Dedifferentiated amniotic fluid mesenchymal stem cell (primary cell): ENCODE data around the gene RSPRY1.
"Not testable (repeated sequence)": the region's sequence is repeated elsewhere in the genome, so short reads cannot be mapped to it uniquely, and the experiment has no call there.

Source experiments
- DNase-seq: peaks from one replicate; pipeline ENCODE4 v3.0.0-alpha.2; 2016; ENCODE audit errors: extremely low spot score

Gene RSPRY1

DNA sequence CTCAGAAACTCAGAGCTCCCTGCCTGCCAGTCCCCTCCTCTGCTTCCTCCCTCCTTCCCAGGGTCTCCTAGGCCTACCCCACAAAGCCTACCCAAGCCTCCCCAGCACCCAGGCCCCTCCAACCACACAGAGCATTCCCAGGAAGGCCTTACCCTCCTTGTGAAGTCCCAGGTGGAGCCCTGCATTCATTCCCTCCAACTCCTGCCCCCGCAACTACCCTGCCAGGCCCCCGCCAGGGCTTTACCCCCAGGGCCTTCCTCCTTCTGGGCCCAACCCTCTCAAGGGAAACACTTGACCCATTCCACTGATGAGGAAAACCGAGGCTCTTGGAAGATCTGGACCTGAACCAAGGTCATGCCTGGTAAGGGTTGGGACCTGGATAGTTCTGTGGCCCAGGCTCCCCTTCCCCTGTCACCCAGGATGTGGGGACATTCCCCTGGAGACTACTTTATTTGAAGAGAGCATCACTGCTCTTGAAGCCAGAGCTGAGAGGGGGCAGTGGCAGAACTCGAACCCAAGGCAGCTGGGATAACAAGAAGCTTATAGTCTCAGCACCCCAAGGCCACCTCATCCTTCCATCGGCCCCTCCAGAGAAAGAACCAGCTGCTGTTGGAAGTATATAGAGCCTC, 85.9 kb downstream of the RSPRY1 start:
- DNase-seq: no peak

DNA sequence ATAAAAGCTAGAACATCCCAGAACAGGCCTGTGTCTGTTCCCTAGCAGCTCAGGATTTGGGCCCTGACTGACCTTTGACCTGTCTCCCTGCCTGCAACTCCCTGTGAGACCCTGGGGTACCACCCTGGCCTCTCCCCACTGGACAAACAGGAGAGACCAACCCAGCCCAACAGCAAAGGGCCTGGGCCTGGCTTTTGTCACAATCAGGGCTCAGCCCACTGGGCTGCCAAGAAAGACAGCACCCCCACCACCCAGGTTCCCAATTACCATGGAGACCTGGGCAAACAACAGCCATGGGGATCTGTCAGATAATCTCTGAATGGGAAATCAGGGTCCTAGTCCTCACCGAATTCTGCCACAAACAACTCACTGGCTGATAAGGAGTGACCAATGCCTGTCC, 87.2 kb downstream of the RSPRY1 start:
- DNase-seq: no peak

DNA sequence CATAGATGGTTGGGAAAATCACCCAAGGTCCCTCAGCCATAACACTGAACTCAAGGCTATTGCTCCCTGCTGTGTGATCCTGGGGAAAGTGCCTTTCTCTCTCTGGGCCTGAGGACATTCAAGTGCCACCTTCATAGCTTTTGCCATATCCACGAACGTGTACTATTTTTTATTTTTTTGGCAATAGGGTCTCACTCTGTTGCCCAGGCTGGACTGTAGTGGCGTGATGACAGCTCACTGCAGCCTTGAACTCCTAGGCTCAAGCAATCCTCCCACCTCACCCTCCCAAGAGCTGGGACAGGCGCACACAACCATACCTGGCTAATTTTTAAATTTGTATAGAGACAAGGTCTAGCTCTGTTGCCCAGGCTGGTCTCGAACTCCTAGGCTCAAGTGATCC, 87.7 kb downstream of the RSPRY1 start:
- DNase-seq: no peak

DNA sequence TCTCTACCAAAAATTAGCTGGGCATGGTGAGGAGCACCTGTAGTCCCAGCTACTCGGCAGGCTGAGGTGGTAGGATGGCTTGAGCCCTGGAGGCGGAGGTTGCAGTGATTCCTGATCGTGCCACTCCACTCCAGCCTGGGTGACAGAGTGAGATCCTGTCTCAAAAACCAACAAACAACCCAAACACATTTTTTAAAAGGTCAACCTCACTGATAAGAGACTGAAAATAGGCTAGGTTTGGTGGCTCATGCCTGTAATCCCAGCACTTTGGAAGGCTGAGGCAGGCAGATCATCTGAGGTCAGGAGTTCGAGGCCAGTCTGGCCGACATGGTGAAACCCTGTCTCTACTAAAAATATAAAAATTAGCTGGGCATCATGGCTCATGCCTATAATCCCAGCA, 89.8 kb downstream of the RSPRY1 start:
- DNase-seq: not testable (repeated sequence)

DNA sequence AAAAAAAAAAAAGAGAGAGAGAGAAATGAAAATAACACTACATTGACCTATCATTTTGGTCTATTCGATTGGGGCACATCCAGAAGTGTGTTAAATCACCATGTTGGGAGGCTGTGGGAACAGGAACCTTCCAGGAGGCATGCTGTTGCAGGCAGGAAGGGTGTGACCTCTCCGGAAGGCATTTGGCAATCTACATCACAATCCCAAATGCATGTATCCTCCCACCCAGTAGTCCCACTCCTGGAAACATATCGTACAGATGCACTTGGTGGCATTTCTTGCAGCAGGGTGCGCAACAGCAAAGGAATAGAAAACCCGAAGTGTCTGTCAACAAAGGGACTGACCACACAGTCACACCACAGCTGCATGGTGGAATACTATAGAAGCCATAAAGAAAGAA, 90.5 kb downstream of the RSPRY1 start:
- DNase-seq: no peak

DNA sequence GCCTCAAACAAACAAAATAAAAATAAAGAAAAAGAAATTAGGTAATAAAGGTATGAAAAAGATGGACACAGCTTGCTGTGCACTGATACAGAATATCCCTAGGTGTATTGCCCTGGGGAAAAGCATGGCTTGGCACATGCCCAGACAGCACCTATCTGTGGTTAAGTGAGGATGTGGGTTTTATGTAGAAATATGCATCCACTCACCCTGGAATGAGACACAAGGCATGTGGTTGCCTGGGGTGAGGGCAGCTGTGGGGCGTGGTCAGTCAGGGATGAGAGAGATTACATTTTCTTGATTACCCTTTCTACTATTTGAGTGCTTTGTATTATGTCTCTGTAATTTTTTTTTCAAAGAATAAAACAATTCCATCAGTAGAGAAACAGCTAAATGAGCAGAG, 91.5 kb downstream of the RSPRY1 start:
- no peak for DNase-seq

DNA sequence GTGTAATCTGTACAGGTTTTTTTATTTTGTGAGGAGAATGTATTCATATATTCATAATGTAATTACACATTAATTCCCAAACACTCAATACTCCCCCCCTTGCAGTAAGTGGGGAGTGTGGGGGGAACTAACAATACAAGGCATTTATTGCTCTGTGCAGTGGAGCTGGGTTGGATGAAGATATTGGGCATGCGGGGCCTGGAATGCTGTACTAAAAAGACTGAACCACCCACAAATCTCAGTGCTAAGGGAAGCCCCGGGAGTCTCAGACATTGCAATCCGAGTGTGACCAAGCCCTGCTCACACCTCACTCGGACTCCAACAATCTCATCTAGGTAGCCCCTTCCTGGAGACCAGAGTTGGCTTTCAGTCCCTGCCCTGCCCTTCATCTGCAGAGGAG, 92.4 kb downstream of the RSPRY1 start:
- no peak for DNase-seq

DNA sequence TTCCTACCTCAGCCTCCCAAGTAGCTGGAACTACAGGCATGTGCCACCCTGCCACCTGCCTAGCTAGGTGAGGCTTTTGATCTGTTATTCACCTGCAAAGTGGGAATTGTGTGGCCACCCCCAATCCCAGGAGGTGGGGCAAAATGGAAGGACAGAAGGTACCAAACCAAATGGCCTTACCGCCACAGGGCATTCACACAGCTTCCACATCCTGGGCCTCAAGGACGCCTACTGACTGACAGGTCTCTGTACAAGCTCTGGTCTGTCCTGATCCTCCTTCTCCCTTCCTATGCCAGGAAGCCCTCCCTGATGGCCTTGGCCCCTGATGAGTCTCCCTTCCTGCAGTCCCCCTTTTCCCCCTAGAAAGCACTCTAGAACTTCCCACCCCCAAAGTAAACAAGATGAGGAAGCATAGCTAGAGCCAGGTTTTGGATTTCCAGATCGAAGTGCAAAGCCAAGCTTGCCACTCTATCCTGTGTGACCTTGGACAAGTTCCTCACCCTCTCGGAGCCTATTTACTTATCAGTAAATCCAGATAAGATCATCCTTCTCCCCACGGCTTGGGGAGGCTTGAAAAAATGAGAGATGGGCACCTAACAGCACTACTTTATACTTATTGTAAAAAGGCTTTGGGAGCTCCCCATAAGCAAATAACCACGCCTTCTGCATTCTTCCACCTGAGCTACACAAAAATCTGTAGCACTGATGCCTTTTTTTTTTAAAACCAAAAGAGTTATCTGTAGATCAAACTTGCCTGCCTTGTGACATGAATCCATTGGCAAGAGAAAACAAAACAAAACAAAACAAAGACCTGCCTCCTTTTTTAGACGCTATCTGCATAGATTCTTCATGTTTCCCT, 93.9 kb downstream of the RSPRY1 start:
- DNase-seq: no peak

DNA sequence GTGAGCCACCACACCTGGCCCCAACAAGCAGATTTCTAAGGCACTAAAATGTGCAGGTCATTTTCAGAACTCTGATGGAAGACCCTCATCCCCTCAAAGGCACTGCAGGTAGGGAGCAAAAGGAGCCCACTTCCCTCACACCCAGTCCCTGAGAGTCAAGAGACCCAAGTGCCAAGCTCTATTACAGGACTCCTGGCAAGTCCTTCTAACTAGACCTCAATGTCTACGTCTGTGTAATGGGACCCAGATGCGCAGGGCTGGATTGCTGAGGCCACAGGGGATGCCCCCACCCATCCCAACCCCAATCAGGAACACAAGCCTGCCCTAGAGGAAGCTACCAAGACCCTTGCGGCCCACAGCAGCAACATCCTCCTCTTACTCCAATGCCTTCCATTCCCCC, 95.7 kb downstream of the RSPRY1 start:
- no peak for DNase-seq

DNA sequence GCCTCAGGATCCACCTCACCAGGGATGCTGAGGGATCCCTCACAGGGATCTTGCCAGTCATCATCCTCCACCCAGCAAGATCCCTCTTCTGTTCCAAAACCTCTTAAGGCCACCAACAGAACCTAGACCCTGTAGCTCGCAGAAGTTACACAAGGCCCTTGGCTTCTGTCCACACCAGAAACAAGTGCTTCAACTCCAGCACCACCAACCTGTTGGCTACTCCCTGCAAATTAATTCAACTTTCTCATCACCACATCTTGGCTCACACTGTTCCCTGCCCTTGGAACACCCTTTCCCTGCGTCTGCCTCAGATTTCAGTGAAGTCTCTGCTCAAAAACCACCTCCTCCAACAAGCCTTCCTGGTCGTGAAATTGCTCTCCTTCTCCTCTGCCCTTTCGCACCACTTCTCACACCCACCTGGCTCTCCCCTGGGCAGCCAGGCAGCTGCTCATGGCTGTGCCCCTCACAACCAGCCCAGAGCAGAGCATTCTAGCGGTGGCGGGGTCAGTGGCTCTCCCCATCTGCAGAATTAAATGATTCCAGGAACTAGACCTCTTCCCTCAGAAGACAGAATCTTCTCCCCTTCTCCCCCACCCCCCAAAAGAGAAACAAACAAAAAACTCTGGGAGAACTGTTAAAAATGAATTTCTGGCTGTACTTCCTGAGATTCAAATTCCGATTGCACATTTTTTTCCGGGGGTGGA, 96.5 kb downstream of the RSPRY1 start:
- DNase-seq: no peak

DNA sequence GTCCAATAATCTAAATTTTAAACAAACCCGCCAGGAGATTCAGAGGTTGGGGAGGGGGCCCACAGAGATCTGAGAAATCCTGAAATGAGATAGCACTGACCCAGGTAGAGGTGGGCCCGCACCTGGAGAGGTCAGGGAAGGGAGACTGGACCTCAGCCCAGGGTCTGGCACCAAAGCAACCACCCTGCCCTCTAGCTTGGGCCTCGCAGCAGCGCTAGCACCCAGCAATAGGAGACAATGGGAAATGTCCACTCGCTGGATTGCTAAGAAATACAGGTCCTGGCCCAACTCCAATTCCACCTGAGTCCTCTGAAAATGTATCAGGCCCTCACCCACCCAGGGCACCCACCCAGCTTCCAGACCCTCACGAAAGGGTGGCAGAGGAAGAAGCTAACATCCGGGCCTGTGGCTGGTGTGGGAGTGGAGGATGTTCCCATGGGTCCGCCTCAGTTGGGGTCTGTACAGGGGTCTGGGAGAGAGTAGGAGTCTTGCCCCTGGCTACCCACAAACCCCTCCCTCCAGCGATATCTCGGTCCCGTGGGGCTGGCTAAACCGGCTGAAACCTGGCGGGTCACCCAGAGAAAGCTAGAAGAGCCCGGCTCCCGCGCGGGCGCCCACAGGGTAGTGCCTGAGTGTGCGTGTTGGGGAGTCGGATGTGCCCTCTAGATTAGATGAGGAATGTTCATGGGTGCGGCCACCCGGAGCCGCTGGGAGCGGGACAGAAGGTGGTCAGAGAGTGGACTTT, 97.3 kb downstream of the RSPRY1 start:
- no peak for DNase-seq

DNA sequence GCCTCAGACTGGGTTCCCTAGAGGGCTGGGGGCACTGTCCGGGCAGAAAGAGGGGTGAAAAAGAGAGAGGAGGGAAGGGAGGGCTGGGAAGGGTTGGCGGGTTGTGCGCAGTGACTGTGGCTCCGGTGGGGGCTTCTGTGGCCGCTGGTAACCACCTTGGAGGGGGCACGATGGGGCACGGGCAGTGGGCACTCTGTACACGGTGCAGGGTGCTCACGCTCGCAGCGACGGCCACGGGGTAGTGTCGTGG, 97.8 kb downstream of the RSPRY1 start:
- DNase-seq: no peak

DNA sequence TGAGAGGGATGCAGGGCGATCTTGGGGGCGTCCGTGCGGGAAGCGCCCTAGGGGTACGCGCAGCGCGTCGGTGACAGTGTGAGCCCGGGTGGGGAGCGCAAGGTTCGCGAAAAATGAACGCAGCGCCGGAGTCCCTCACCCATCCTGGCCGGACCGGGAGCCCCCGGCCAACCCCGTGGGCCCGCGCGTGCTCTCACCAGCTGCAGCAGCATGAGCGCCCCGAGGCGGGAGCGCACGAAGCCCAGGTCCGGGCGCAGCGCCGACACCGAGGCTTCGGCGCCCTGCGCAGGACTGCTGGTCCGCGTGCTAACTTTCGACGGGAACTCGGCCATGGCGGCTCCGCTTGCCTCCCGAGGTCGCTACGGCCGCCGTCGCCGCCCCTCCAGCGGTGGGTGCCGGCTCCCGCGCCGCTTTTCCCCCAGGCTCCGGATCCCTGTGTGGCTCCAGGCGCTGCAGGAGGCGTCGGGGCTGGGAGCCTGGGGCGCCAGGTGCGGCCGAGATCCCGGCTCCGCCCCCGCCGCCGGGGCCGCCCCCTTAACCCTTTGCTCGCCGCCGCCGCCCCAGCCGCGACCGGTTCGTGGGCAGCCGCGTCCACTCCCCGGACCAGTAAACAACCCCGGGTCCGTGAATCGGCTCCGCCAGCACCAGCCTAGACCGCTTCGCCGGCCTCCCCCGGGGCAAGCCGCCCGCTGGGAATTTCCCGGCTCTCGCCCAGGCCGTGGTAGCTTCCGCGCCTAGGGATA, 98.3 kb downstream of the RSPRY1 start, which contains the start of gene PLLP:
PLLP (minus strand) TSS at position 464 of the 743 bp plus-strand sequence; CDS start at position 332, 132 bp downstream.
- DNase-seq: no peak

DNA sequence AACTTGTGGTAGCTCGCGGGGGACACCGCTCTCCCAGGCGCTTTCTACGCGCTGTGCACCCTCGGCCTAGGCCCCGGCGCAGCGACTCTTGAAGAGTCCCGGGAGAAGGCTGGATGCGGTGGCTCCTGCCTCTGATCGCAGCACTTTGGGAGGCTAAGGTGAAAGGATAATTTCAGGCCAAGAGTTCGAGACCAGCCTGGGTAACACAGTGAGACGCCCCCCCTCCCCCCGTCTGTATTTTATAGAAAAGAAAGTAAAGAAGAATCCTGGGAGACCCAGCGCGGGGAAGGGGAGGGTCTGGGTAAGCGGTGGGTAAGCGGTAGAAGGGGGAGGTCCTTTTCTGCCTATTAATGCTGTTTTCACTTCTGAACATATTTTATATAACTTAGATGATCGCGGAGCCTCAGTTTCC, 98.8 kb downstream of the RSPRY1 start:
- no peak for DNase-seq

DNA sequence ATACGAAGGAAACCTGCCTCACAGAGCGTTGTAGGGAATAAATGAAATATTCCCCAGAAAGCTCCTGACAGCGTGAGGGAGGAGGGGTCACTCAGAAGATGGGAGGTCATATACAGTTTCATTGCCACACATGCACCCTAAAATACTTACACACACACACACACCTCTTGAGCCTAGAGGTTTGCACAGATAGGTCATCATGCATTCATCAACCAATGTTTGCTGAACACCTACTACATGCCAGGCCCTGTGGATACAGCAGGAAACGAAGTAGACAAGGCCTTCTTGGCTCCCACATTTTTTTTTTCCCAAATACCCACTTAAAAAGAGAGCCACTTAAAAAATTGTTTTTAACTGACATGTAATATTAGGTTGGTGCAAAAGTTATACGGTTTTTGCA, 99.2 kb downstream of the RSPRY1 start:
- no peak for DNase-seq

DNA sequence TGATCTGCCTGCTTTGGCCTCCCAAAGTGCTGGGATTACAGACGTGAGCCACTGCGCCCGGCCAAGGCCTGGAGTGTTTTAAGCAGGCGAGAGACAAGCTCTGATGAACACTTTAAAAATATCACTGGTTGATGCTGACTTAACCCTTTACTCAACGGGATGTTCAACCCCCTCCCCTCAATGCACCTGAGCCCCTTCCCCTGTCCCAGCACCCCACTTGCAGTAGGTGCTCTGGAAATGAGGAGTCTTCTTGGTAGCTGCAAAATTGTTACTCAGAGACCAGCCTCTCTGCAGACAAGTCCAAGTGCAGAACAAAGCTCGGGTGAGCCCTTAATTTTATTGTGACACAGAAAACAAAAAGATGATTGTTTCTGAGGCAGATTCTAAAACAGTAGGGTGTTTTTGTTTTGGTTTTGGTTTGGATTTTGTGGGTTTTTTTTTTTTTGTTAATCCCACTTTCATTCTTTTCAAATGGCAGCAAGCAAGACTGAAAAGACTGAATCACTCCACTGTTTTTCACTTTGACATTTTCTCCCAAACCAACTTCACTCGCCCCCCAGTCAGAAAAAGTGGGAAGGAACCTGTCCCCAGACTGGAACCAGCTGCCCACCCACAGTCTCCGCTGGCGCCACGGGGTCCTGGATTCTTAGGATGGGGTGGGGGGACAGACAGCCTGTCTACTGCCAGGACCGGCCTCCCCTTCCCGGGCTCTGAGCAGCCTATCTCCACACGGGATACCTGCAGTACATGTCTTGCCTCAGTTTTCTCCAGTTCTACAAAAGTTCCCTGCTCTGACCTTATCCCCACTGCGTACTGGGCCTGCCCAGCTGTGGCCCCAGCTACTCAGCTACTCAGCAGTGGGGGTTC, 103.5 kb downstream of the RSPRY1 start:
- no peak for DNase-seq
